Measurements from ENCODE around the gene FRMD4A.

DNA sequence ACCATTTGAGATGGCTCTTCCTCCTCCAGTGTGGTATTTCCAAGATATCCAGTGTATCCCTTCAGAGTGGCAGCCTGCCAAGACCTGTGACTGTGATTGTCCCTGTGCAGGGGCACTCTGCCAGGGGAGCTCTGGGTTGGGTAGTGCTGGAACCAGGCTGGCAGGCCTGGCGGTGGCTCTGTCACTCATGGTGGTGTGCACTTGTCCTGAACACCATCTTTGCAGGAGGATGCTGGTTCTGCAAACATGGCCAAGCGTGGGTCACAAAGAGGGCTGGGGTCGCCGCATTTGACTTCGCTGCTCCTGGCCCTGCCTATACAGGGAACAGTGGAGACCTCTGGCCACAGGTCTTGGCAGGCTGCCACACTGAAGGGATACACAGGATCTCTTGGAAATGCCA lies 538.7 kb downstream of the FRMD4A start:
- TF ChIP-seq, protein P1, sequence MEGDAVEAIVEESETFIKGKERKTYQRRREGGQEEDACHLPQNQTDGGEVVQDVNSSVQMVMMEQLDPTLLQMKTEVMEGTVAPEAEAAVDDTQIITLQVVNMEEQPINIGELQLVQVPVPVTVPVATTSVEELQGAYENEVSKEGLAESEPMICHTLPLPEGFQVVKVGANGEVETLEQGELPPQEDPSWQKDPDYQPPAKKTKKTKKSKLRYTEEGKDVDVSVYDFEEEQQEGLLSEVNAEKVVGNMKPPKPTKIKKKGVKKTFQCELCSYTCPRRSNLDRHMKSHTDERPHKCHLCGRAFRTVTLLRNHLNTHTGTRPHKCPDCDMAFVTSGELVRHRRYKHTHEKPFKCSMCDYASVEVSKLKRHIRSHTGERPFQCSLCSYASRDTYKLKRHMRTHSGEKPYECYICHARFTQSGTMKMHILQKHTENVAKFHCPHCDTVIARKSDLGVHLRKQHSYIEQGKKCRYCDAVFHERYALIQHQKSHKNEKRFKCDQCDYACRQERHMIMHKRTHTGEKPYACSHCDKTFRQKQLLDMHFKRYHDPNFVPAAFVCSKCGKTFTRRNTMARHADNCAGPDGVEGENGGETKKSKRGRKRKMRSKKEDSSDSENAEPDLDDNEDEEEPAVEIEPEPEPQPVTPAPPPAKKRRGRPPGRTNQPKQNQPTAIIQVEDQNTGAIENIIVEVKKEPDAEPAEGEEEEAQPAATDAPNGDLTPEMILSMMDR (IDR thresholded peaks at IDR 0.05; ENCODE audit: insufficient read depth, low read length, poor library complexity, severe bottlenecking): no peak
- no peak for TF ChIP-seq EZH2phosphoT487 (conservative IDR thresholded peaks at IDR 0.05; ENCODE audit: low read length)

Data from SU-DHL-6 (cell line).